Mesodermal cell (in vitro differentiated cells): Measurements from ENCODE around the gene GPC5.
"Not testable (repeated sequence)": the region's sequence is repeated elsewhere in the genome, so short reads cannot be mapped to it uniquely, and the experiment has no call there.

Source experiments
- H3K27ac ChIP-seq: 2 replicates; pipeline ENCODE4 v1.7.0; 2013; ENCODE audit warnings: mild to moderate bottlenecking, low read depth, low read length, moderate library complexity; ENCODE audit not compliant: severe bottlenecking
- H3K36me3 ChIP-seq: 2 replicates; pipeline ENCODE4 v1.7.1; 2013; ENCODE audit warnings: mild to moderate bottlenecking, low read length, moderate library complexity; ENCODE audit not compliant: control insufficient read depth, insufficient read depth
- H3K4me1 ChIP-seq: one replicate; pipeline ENCODE4 v1.7.1; 2013; ENCODE audit warnings: mild to moderate bottlenecking, low read length; ENCODE audit not compliant: insufficient read depth, control insufficient read depth, poor library complexity, severe bottlenecking
- H3K4me3 ChIP-seq: 2 replicates; pipeline ENCODE4 v1.7.0; 2013; ENCODE audit warnings: low read length, control low read depth, mild to moderate bottlenecking; ENCODE audit not compliant: insufficient read depth, poor library complexity, severe bottlenecking; ENCODE audit errors: extremely low read depth
- H3K9me3 ChIP-seq: 2 replicates; pipeline ENCODE4 v1.7.1; 2013; ENCODE audit warnings: mild to moderate bottlenecking, low read length, moderate library complexity; ENCODE audit not compliant: control insufficient read depth
- WGBS, 2 experiments: methylation state at CpG; one replicate each; pipeline ENCODE4 v1.1.5; 2013; ENCODE audit warnings: missing lambda C conversion rate in 2 of 2; ENCODE audit not compliant: insufficient coverage in 2 of 2; 5-methylcytosine and 5-hydroxymethylcytosine counted together

The GPC5 gene

GRCh38 chr13:91400671-91401070, 2.2 kb downstream of the GPC5 start:
- Histone ChIP-seq H3K27ac (no peak overlapping the region), H3K36me3 (no peaks in the 10 kb centered on the region), H3K9me3 (no peaks in the 10 kb centered on the region), H3K4me3 (no peak overlapping the region), H3K4me1 (no peaks in the 10 kb centered on the region)
- 83% methylated on average over 1 of the region's 3 CpGs; no CpG with 5 or more reads in 1 of the 2 experiments for WGBS, 2 experiments

DNA sequence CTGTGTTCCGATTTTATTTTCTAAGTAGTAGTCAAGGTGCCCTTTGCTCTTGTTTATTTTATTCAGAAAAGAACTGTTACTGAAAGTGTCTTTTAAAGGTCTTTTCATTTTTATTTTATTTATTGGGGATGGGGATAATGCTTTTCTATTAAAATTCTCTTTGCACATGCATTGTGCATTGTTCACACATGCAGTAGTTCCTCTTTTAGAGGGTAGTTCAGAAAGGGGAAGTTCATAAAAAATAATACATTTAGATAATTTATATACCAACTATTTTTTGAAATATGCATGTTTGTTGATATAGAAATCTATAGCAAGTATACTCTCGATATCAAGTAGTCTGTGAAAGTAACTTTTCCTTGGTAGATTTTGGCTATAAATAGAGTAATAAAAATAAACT, 3.5 kb downstream of the GPC5 start:
- no peak overlapping the region for H3K4me3 ChIP-seq
- no peak overlapping the region for H3K27ac ChIP-seq
- H3K36me3 ChIP-seq: no peaks in the 10 kb centered on the region
- WGBS, 2 experiments: 71% methylated on average over 1 of the region's 2 CpGs; no CpG with 5 or more reads in 1 of the 2 experiments
- no peaks in the 10 kb centered on the region for H3K9me3 ChIP-seq
- H3K4me1 ChIP-seq: no peaks in the 10 kb centered on the region

GRCh38 chr13:91405240-91405639, 6.8 kb downstream of the GPC5 start:
- Histone ChIP-seq H3K27ac (no peak overlapping the region), H3K4me3 (no peak overlapping the region), H3K4me1 (no peaks in the 10 kb centered on the region), H3K36me3 (no peaks in the 10 kb centered on the region), H3K9me3 (no peaks in the 10 kb centered on the region)
- 97% methylated on average over 4 to 6 of the region's 6 CpGs for WGBS, 2 experiments

DNA sequence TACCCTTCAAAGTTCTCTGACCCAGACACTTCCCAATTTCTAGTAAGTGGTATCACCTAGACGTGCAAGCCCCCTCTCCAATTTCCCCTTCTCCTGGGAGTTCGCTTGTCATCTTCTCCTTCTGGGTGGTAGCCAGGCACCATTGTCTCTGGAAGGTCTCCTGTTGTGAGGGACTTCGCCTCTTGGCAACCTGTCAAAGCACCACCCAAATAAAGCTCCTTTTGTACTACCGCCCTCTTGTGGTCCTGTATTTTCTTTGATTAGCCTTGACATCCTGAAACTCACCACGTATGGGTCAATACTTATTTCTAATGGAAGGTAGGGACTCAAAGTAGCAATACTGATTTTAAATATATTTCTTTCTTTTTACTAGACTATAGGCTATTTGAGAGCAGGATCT, 8.2 kb downstream of the GPC5 start:
- no peaks in the 10 kb centered on the region for H3K4me1 ChIP-seq
- H3K27ac ChIP-seq: no peak overlapping the region
- WGBS, 2 experiments: 18 to 38% methylated on average over 3 to 4 of the region's 5 CpGs
- no peak overlapping the region for H3K4me3 ChIP-seq
- H3K36me3 ChIP-seq: no peaks in the 10 kb centered on the region
- H3K9me3 ChIP-seq: no peaks in the 10 kb centered on the region

DNA sequence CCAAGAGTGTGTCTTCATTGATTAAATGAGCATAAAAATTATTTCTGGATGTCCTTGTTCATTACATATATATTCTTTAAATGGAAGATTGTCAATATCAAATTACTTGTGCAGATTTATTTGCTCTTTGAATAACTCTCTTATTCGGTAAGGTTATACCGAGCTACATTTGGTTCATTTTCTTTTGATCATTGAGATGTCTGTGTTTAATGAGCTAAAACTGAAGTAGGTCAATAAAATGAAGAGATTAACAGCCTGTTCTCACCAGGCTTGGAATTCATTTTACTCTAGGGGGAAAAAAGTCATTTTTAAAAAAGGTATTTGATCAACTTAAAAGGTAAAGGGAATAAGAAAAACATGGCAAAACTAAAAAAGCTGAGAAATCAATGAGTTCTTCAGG, 10.6 kb downstream of the GPC5 start:
- no peak overlapping the region for H3K4me3 ChIP-seq
- H3K27ac ChIP-seq: no peak overlapping the region
- H3K4me1 ChIP-seq: no peaks in the 10 kb centered on the region
- H3K36me3 ChIP-seq: no peaks in the 10 kb centered on the region
- no peaks in the 10 kb centered on the region for H3K9me3 ChIP-seq
- WGBS, 2 experiments: 83% methylated on average over 1 of the region's 2 CpGs; no CpG with 5 or more reads in 1 of the 2 experiments

DNA sequence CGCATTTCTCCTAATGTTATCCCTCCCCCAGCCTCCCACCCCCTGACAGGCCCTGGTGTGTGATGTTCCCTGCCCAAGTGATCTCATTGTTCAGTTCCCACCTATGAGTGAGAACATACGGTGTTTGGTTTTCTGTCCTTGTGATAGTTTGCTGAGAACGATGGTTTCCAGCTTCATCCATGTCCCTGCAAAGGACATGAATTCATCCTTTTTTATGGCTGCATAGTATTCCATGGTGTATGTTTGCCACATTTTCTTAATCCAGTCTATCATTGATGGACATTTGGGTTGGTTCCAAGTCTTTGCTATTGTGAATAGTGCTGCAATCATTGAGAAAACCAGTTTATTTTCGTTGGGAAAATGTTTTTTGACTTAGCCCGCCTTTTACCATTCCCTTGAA, 18.2 kb downstream of the GPC5 start:
- H3K9me3 ChIP-seq, H3K4me3 ChIP-seq, H3K4me1 ChIP-seq, H3K36me3 ChIP-seq, H3K27ac ChIP-seq: not testable (repeated sequence)
- 83% methylated on average over 1 of the region's 5 CpGs; no CpG with 5 or more reads in 1 of the 2 experiments for WGBS, 2 experiments

- no peaks in the 10 kb centered on the region for H3K4me1 ChIP-seq
- H3K36me3 ChIP-seq: no peaks in the 10 kb centered on the region
- H3K27ac ChIP-seq: no peak overlapping the region
- no peaks in the 10 kb centered on the region for H3K9me3 ChIP-seq
- WGBS, 2 experiments: 83% methylated on average over 2 of the region's 6 CpGs; no CpG with 5 or more reads in 1 of the 2 experiments
- H3K4me3 ChIP-seq: no peak overlapping the region
These were observed 19.4 kb downstream of the GPC5 start for GRCh38 chr13:91417660-91418325.

GRCh38 chr13:91426913-91427312, 28.5 kb downstream of the GPC5 start:
- Histone ChIP-seq H3K9me3 (peaks cover 14% of the 10 kb centered on the region), H3K27ac (no peak overlapping the region), H3K4me1 (no peaks in the 10 kb centered on the region), H3K36me3 (no peaks in the 10 kb centered on the region), H3K4me3 (no peak overlapping the region)
- WGBS, 2 experiments: 79 to 80% methylated on average over 2 of the region's 2 CpGs

DNA sequence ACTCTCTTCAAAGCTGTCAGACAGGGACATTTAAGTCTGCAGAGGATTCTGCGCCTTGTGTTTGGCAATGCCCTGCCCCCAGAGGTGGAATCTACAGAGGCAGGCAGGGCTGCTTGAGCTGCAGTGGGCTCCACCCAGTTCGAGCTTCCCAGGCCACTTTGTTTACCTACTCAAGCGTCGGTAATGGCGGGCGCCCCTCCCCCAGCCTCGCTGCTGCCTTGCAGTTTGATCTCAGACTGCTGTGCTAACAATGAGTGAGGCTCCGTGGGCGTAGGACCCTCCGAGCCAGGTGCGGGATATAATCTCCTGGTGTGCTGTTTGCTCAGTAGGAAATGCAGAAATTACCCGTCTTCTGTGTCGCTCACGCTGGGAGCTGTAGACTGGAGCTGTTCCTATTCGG, 40.3 kb downstream of the GPC5 start:
- H3K36me3 ChIP-seq, H3K4me3 ChIP-seq, H3K9me3 ChIP-seq, H3K27ac ChIP-seq, H3K4me1 ChIP-seq: not testable (repeated sequence)
- 79 to 94% methylated on average over 5 to 7 of the region's 15 CpGs for WGBS, 2 experiments

GRCh38 chr13:91450913-91451312, 52.5 kb downstream of the GPC5 start:
- no CpG with 5 or more reads among the region's 2 CpGs for WGBS, 2 experiments
- H3K9me3 ChIP-seq: no peaks in the 10 kb centered on the region
- H3K4me1 ChIP-seq: no peaks in the 10 kb centered on the region
- H3K36me3 ChIP-seq: no peaks in the 10 kb centered on the region
- no peak overlapping the region for H3K4me3 ChIP-seq
- no peak overlapping the region for H3K27ac ChIP-seq

DNA sequence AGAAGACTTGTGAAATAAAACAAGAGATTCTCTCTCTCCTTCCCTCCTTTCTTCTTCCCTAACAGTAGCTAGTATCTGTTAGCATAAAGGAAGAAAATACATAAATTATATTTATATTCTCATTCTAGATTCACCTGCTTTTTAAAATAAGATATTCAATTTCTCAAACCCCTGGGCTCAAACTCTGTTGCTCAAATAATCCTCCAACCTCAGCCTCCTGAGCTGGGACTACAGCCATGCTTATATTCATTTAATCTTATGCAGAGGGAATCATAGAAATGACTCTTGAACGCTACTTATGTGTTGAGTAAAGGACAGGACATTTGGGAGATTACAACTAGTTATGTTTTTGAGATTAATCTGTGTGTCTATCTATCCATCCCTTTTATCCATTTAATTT, 56.2 kb downstream of the GPC5 start:
- Histone ChIP-seq H3K27ac (no peak overlapping the region), H3K36me3 (no peaks in the 10 kb centered on the region), H3K4me1 (no peaks in the 10 kb centered on the region), H3K4me3 (no peak overlapping the region), H3K9me3 (no peaks in the 10 kb centered on the region)
- no CpG with 5 or more reads among the region's 1 CpG for WGBS, 2 experiments
